Measurements from ENCODE around the gene ROR2.

The ROR2 gene

GRCh38 chr9:91716239-91716638 lies 233.8 kb downstream of the ROR2 start:
- DNase-seq (ENCODE audit: low read depth in 2 of 2): no peak

GRCh38 chr9:91714874-91715615 lies 235.0 kb downstream of the ROR2 start:
- no peak for DNase-seq (ENCODE audit: low read depth in 2 of 2)

GRCh38 chr9:91714020-91714806 lies 235.8 kb downstream of the ROR2 start:
- no peak for DNase-seq (ENCODE audit: low read depth in 2 of 2)

- no peak for DNase-seq (ENCODE audit: low read depth in 2 of 2)
Measured at GRCh38 chr9:91712811-91713210, 237.2 kb downstream of the ROR2 start.

DNA sequence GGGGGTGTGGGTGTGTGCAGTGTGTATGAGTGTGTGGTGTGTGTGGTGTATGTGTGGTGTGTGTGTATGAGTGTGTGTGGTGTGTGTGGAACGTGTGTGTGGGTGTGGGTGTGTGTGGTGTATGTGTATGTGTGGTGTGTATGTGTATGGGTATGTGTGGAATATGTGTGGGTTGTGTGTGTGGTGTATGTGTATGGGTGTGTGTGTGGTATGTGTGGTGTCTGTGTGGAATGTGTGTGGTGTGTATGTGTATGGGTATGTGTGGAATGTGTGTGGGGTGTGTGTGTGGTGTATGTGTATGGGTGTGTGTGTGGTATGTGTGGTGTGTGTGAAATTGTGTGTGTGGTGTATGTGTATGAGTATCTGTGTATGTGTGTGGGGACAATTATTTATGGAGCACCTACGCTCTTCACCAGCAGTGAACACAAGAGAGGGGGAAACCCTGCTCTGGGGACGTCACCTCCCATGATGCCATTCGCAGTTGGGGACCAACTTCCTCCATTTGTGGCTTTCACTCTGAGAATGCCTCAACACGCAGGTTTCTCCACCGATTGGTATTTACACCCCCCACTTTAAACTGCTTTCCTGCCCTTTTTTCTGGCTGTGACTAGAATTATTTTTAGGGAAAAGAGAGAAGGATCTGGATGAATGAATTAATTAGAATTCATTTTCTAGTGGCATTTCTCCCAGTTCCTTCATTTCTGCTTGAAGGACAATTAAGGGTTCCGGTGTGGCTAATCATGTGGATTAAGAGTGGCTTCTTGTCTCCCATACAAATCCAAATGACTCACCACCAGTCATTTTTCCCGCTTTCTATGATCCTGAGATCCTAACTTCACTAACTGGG lies 238.1 kb downstream of the ROR2 start:
- DNase-seq (ENCODE audit: low read depth in 2 of 2): peak; percentile 45 to 54

DNA sequence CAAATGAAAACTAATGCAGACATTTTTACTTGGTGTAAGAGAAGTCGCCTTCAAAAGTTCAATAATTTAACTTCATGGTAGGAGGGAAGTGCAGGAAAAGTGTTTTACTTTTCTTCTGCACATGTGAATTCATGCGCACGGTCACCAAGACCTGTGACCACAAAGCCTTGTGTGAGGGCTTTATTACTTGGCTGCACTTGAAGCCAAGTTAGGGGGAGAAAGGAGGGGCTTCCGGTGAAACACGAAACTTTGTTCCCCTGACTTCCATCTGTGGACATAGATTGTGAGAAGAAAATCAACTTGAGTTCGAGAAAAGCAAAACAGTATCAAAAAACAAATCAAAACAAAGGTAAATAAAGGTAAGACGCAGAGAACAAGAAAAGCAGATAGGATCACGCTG lies 239.9 kb downstream of the ROR2 start:
- no peak for DNase-seq (ENCODE audit: low read depth in 2 of 2)

DNA sequence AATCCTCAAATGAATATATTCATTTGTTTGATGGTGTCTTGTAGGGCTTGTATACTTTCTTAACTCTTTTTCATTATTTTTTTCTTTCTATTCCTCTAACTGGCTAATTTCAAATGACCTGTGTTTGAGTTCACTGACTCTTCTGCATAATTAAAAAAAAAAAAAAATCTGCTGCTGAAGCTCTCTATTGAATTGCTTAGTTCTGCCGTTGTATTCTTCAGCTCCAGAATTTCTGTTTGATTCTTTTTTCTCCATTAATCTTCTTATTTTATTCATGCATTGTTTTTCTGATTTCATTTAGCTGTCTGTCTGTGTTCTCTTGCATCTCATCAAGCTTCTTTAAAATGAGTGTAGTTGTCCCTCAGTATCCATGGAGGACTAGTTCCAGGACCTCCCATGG lies 244.6 kb downstream of the ROR2 start:
- DNase-seq (ENCODE audit: low read depth in 2 of 2): no peak

- DNase-seq (ENCODE audit: low read depth in 2 of 2): no peak
Measured at GRCh38 chr9:91700475-91700874, 249.6 kb downstream of the ROR2 start.

- DNase-seq (ENCODE audit: low read depth in 2 of 2): no peak
Measured at GRCh38 chr9:91698266-91698665, 251.8 kb downstream of the ROR2 start.

DNA sequence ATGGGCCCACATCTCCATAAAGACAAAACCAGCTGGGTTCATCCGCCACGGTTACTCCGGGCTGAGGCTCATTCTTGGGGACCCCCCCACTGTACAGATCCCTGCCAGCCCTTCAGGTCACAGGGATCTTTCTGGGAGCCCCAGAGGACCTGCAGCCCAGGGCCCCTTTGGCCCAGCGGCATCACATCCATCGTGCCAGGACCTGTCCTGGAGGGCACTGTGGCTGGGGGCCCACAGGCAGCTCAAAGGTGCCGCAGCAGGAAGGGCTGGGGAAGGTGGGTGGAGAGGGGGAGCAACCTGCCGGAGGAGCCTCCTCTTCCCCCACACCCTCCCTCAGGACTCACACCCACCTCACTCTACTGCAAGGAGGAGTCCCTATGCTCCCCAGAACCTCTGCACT lies 252.8 kb downstream of the ROR2 start:
- no peak for DNase-seq (ENCODE audit: low read depth in 2 of 2)

- no peak for DNase-seq (ENCODE audit: low read depth in 2 of 2)
Measured at GRCh38 chr9:91694081-91694870, 255.8 kb downstream of the ROR2 start.

- no peak for DNase-seq (ENCODE audit: low read depth in 2 of 2)
Measured at GRCh38 chr9:91693226-91693625, 256.8 kb downstream of the ROR2 start.

DNA sequence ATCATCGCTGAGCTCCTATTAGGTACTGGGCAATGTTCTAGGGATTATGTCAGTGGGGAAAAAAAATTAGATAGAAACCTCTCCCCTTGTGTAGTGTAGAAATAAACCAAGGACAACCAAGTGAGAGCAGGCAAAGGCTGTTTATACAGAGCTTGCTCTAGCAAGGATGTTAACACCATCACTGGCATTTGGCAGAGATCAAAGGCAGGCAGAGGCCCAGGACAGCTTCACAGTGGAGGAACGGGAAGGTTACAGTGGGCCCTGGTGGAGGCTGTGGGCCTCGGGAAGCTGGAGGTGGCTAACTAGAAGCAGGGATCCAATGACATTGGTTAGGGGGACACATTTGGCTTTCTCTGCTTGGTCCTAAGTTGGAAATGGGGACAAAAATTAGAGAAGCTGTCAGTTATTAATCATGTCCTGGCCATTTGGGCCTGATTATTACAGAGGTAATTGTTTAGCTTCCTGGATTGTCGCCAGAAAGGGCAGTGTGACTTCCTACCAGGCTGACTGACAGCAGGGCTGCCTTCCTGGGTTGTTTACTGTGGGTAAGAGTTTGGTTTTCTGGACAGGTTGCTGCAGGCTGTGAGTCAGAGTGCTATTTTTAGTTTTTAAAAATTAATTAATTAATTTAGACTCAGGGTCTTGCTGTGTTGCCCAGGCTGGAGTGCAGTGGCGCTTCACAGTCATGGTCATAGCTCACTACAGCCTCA lies 259.3 kb downstream of the ROR2 start:
- no peak for DNase-seq (ENCODE audit: low read depth in 2 of 2)

DNA sequence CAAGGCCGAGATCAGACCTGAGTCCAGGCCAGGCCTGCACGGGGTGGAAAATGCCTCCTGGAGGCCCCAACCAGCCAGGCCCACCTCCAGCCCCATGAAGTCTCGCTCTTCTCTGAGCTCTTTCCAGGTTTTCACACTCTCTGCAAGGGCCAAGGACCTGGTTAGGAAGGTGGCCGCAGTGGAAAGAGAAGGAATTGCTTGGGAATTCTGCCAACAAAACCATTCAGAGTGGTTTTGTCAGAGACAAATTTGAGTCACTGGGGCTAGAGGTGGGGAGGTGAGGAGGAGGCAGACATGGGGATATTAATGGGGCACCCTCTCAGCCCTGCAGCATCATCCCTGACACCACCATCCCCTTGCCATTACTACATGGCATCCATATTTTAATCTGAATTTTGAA lies 261.0 kb downstream of the ROR2 start:
- no peak for DNase-seq (ENCODE audit: low read depth in 2 of 2)

DNA sequence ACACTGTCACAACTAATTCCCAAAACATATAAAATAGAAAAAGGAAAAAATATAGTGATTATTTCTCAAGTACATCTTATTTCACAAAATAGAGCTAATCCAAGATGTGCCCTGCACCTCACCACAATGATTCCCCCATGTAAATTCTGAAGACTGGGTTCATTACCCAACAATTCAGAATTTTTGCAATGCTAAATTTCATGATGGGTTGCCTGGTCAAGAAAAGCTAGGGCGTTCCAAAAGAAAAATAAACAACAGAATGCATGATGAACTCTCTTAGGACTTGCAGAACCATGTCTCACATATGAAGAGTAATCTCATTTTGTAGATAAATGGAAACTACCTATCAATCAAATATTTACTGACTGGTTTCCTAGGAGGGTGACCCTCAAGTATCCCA lies 266.8 kb downstream of the ROR2 start:
- no peak for DNase-seq (ENCODE audit: low read depth in 2 of 2)

DNA sequence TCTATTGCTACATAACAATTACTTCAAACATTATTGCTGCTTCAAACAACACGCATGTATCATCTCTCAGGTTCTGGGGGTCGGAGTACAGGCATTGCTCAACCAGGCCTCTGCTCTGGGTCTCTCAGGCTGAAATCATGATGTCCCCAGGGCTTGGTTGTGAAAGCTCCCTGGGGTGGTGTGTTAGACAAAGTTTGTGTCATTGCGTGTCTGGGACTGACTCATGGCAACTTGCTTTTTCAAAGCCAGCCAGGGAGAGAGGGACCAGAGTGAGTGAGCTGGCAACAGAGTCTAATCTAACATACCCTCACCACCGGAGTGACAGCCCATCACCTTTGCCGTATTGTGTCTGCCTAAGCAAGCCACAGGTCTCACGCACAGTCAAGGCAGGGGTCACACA lies 267.2 kb downstream of the ROR2 start:
- DNase-seq (ENCODE audit: low read depth in 2 of 2): no peak

GRCh38 chr9:91681461-91682305 lies 268.3 kb downstream of the ROR2 start:
- DNase-seq (ENCODE audit: low read depth in 2 of 2): peak; percentile 60 to 61

DNA sequence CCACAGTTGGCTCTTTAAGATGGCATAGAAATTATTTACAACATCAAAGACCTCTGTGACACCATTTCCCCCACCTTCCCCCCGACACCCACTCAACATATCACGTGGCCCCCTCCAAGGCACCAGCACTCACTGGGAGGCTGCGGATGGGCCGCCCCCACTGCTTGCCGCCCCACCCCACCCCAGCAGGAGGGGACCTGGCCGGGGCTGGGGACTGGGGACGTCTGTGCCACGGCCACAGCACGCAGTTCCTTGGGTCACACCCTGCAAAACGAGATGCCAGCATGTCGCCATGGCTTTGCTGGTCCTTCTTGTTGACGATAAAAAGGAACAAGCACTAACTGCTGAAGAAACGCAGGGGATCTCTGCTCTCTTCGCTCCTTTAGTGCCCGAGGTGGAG lies 269.0 kb downstream of the ROR2 start:
- no peak for DNase-seq (ENCODE audit: low read depth in 2 of 2)

DNA sequence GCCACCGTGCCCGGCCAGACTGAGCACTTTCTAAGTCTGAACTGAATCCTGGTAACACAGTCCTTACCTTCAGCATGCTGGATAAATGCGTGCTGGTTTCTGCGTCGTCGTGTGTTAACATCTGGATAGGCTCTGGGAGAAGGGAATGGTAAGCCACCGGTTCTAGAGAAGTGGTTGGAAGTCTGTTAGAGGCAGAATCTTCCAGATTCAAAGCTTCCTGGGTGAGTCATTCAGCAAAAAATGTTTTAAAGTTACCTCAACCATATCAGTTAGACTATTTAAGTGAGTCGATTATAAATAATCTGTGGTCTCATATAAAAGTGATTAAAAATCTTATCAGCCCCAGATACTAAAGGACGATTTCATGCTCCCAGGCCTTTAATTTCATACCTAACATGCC lies 269.9 kb downstream of the ROR2 start:
- DNase-seq (ENCODE audit: low read depth in 2 of 2): no peak
